ENCODE data around the gene GIT1. TPM values are rescaled to one million over a fixed set of nuclear protein-coding genes. Genes with fewer than 3 reads are reported as not detected.

Gene GIT1, protein sequence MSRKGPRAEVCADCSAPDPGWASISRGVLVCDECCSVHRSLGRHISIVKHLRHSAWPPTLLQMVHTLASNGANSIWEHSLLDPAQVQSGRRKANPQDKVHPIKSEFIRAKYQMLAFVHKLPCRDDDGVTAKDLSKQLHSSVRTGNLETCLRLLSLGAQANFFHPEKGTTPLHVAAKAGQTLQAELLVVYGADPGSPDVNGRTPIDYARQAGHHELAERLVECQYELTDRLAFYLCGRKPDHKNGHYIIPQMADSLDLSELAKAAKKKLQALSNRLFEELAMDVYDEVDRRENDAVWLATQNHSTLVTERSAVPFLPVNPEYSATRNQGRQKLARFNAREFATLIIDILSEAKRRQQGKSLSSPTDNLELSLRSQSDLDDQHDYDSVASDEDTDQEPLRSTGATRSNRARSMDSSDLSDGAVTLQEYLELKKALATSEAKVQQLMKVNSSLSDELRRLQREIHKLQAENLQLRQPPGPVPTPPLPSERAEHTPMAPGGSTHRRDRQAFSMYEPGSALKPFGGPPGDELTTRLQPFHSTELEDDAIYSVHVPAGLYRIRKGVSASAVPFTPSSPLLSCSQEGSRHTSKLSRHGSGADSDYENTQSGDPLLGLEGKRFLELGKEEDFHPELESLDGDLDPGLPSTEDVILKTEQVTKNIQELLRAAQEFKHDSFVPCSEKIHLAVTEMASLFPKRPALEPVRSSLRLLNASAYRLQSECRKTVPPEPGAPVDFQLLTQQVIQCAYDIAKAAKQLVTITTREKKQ
- polyA plus RNA-seq (2011; rRNA removed): 21.6 and 32.0 TPM in 2 replicates
- polyA minus RNA-seq (2011; rRNA and poly(A)+ RNA removed): 28.2 and 37.6 TPM in 2 replicates

- no peaks in the 10 kb centered on the region for H3K27me3 ChIP-seq (ENCODE audit: control insufficient read depth, insufficient read depth, low read length)
- H3K36me3 ChIP-seq (ENCODE audit: control insufficient read depth, insufficient read depth, low read length): peaks cover 3% of the 10 kb centered on the region
- peak within 1 kb of the TSS; percentile 79 for H3K4me3 ChIP-seq (ENCODE audit: low read depth, low read length)
- DNase-seq (ENCODE audit: low read depth): no peak
- TF ChIP-seq CTCF (IDR thresholded peaks at IDR 0.05; ENCODE audit: insufficient read depth, low read depth, low read length): no peak
- ChIA-PET CTCF (interaction anchor here (1.0 to 4.5 kb wide), 5 partner anchors 16 to 342 kb away, joined by 4 to 32 read pairs (median 11); partner anchors contain the start of genes ABHD15 and TP53I13), POLR2A (no interaction called here)
These were observed at the start of gene GIT1 for GRCh38 chr17:29589524-29590410. GIT1 (minus strand) TSS chr17:29589648; CDS start chr17:29589378, 270 bp downstream.

DNA sequence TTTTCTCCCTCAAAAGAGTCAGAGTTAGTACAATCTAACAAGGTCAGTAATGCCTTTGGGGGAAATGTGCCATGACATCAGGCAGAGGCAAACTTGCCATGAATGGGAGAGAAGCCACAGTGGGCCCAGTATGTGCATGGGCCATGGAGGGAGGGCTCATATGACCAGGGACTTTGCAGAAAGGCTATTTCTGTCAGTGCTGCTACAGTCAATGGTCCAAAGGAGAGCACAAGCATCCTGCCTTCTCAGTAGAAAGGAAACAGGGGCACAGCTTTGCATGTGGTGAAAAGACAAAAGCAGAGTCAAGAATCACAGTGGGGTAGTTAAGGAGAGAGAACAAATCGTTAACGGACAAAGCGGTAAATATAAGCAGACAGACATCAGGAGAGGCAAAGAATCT, 44.4 kb upstream of the GIT1 start:
- Histone ChIP-seq H3K27me3 (ENCODE audit: control insufficient read depth, insufficient read depth, low read length) (no peaks in the 10 kb centered on the region), H3K36me3 (ENCODE audit: control insufficient read depth, insufficient read depth, low read length) (peaks cover 11% of the 10 kb centered on the region), H3K4me3 (ENCODE audit: low read depth, low read length) (no peak overlapping the region)
- TF ChIP-seq CTCF (IDR thresholded peaks at IDR 0.05; ENCODE audit: insufficient read depth, low read depth, low read length): no peak
- no peak for DNase-seq (ENCODE audit: low read depth)
- ChIA-PET CTCF (interaction anchor here (0.6 kb wide), 1 partner anchor 9 kb away, joined by 4 read pairs; no protein-coding TSS in a partner anchor), POLR2A (no interaction called here)

DNA sequence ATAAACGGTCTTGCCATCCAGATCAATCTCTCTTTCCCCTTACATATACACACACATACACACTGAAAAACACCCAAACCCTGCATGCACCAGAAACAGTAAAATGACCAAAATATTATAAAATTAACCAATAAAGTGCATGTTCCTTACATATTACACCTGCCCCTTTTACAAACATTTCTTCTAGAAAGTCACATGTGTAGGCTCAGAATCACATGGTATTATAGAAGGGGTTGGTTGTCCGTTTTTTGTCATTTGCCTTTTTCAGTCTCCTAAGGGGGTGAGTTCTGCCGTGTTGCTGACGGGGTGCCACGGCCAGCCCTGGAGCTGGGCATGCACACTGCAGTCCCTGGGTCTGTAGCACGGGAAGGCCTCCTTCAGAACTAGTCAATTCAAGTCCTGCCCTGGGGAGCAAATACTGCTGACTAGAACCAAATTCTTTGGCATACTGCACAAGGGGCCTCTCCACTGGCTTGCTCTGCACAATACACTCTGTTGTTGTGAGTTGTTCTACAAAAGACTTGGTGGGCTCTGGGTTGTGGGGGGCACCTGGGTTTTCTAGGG, 41.3 kb upstream of the GIT1 start:
- H3K27me3 ChIP-seq (ENCODE audit: control insufficient read depth, insufficient read depth, low read length): no peaks in the 10 kb centered on the region
- no peak overlapping the region for H3K4me3 ChIP-seq (ENCODE audit: low read depth, low read length)
- DNase-seq (ENCODE audit: low read depth): no peak
- POLR2A ChIA-PET: no interaction called here
- peaks cover 9% of the 10 kb centered on the region for H3K36me3 ChIP-seq (ENCODE audit: control insufficient read depth, insufficient read depth, low read length)
- no peak for TF ChIP-seq CTCF (IDR thresholded peaks at IDR 0.05; ENCODE audit: insufficient read depth, low read depth, low read length)
- CTCF ChIA-PET: interaction anchor here (0.5 to 1.2 kb wide), 2 partner anchors 8 to 58 kb away, joined by 3 read pairs; no protein-coding TSS in a partner anchor

DNA sequence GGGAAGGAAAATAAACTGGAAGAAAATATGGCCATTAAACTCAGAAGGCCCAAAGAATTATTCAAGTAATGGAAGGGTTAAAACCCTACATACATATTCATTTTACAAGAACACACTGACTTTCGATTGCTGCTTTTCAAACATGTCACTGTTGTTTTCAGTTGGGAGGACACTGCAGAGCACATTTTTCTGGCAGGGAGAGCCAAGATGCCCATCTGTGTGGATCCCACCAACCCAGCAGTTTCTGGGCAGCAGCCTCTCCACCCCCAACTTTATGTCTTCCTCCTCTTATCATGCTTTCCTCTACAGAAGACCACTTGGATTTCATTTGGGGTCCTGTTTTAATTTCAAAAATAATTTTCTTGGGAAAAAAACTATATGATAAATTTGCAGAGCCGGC, 40.4 kb upstream of the GIT1 start:
- Histone ChIP-seq H3K27me3 (ENCODE audit: control insufficient read depth, insufficient read depth, low read length) (no peaks in the 10 kb centered on the region), H3K4me3 (ENCODE audit: low read depth, low read length) (no peak overlapping the region), H3K36me3 (ENCODE audit: control insufficient read depth, insufficient read depth, low read length) (peaks cover 9% of the 10 kb centered on the region)
- CTCF ChIA-PET: interaction anchor here (2.1 to 3.2 kb wide), 2 partner anchors 9 to 12 kb away, joined by 11 to 15 read pairs; no protein-coding TSS in a partner anchor
- TF ChIP-seq CTCF (IDR thresholded peaks at IDR 0.05; ENCODE audit: insufficient read depth, low read depth, low read length): no peak
- DNase-seq (ENCODE audit: low read depth): no peak
- POLR2A ChIA-PET: no interaction called here
